IPS-18a (cell line): ENCODE data around the gene TOM1L2.

Source experiments
- H3K27ac ChIP-seq: one replicate; pipeline ENCODE4 v1.5.1; 2013; ENCODE audit warnings: low read length
- H3K27me3 ChIP-seq: one replicate; pipeline ENCODE4 v1.6.1; 2013; ENCODE audit warnings: mild to moderate bottlenecking, low read length; ENCODE audit not compliant: control insufficient read depth, insufficient read depth
- H3K36me3 ChIP-seq: one replicate; pipeline ENCODE4 v1.6.1; 2013; ENCODE audit warnings: low read depth, low read length; ENCODE audit not compliant: control insufficient read depth
- H3K4me1 ChIP-seq: one replicate; pipeline ENCODE4 v1.6.1; 2013; ENCODE audit warnings: low read depth, low read length; ENCODE audit not compliant: control insufficient read depth
- H3K4me3 ChIP-seq: one replicate; pipeline ENCODE4 v1.5.1; 2013; ENCODE audit warnings: low read length
- H3K9ac ChIP-seq: one replicate; pipeline ENCODE4 v1.6.1; 2013; ENCODE audit warnings: mild to moderate bottlenecking, low read length, moderate library complexity
- H3K9me3 ChIP-seq: one replicate; pipeline ENCODE4 v1.6.1; 2013; ENCODE audit warnings: low read depth, low read length; ENCODE audit not compliant: control insufficient read depth

TOM1L2 gene

GRCh38 chr17:17982801-17983200 is 10.6 kb upstream of the TOM1L2 start:
- no peaks in the 10 kb centered on the region for H3K4me1 ChIP-seq
- no peaks in the 10 kb centered on the region for H3K36me3 ChIP-seq
- no peaks in the 10 kb centered on the region for H3K27me3 ChIP-seq
- H3K9me3 ChIP-seq, result no peaks in the 10 kb centered on the region
- H3K27ac ChIP-seq, result no peak overlapping the region
- no peak overlapping the region for H3K9ac ChIP-seq
- H3K4me3 ChIP-seq, result no peak overlapping the region

- Histone ChIP-seq H3K4me3 (no peak overlapping the region), H3K4me1 (no peaks in the 10 kb centered on the region), H3K9me3 (no peaks in the 10 kb centered on the region), H3K27me3 (no peaks in the 10 kb centered on the region), H3K36me3 (no peaks in the 10 kb centered on the region), H3K27ac (no peak overlapping the region), H3K9ac (no peak overlapping the region)
These were observed 9.1 kb upstream of the TOM1L2 start for GRCh38 chr17:17981330-17981729.

- H3K9ac ChIP-seq, result no peak overlapping the region
- H3K9me3 ChIP-seq, result no peaks in the 10 kb centered on the region
- H3K36me3 ChIP-seq, result no peaks in the 10 kb centered on the region
- H3K27ac ChIP-seq, result no peak overlapping the region
- no peaks in the 10 kb centered on the region for H3K4me1 ChIP-seq
- H3K27me3 ChIP-seq, result no peaks in the 10 kb centered on the region
- H3K4me3 ChIP-seq, result no peak overlapping the region
These were observed 7.6 kb upstream of the TOM1L2 start for GRCh38 chr17:17979778-17980177.

- H3K9ac ChIP-seq, result no peak overlapping the region
- H3K9me3 ChIP-seq, result no peaks in the 10 kb centered on the region
- no peaks in the 10 kb centered on the region for H3K27me3 ChIP-seq
- no peak overlapping the region for H3K27ac ChIP-seq
- H3K4me1 ChIP-seq, result no peaks in the 10 kb centered on the region
- H3K36me3 ChIP-seq, result no peaks in the 10 kb centered on the region
- no peak overlapping the region for H3K4me3 ChIP-seq
These were observed 6.6 kb upstream of the TOM1L2 start for GRCh38 chr17:17978481-17979424.

GRCh38 chr17:17976931-17977570 is 4.9 kb upstream of the TOM1L2 start:
- H3K4me1 ChIP-seq, result peaks cover 4% of the 10 kb centered on the region
- no peak overlapping the region for H3K27ac ChIP-seq
- H3K4me3 ChIP-seq, result no peak overlapping the region
- no peaks in the 10 kb centered on the region for H3K9me3 ChIP-seq
- no peaks in the 10 kb centered on the region for H3K27me3 ChIP-seq
- H3K9ac ChIP-seq, result no peak overlapping the region
- no peaks in the 10 kb centered on the region for H3K36me3 ChIP-seq

GRCh38 chr17:17975436-17975835 is 3.2 kb upstream of the TOM1L2 start:
- Histone ChIP-seq H3K27ac (no peak overlapping the region), H3K36me3 (no peaks in the 10 kb centered on the region), H3K9me3 (no peaks in the 10 kb centered on the region), H3K4me3 (no peak overlapping the region), H3K27me3 (peaks cover 6% of the 10 kb centered on the region), H3K9ac (no peak overlapping the region), H3K4me1 (peaks cover 7% of the 10 kb centered on the region)

GRCh38 chr17:17972952-17973254 is 703 bp upstream of the TOM1L2 start:
- Histone ChIP-seq H3K27ac (no peak overlapping the region), H3K4me3 (peak overlapping the region; percentile 71), H3K36me3 (no peaks in the 10 kb centered on the region), H3K9me3 (no peaks in the 10 kb centered on the region), H3K4me1 (peaks cover 7% of the 10 kb centered on the region), H3K27me3 (peaks cover 6% of the 10 kb centered on the region), H3K9ac (peak overlapping the region; percentile 30)

- H3K4me3 ChIP-seq, result peak overlapping the region; percentile 67
- peaks cover 6% of the 10 kb centered on the region for H3K27me3 ChIP-seq
- no peaks in the 10 kb centered on the region for H3K36me3 ChIP-seq
- H3K9ac ChIP-seq, result no peak overlapping the region
- peaks cover 7% of the 10 kb centered on the region for H3K4me1 ChIP-seq
- no peak overlapping the region for H3K27ac ChIP-seq
- H3K9me3 ChIP-seq, result no peaks in the 10 kb centered on the region
These were observed 622 bp downstream of the TOM1L2 start for GRCh38 chr17:17971431-17972125.

- Histone ChIP-seq H3K9me3 (no peaks in the 10 kb centered on the region), H3K9ac (no peak overlapping the region), H3K27me3 (peaks cover 6% of the 10 kb centered on the region), H3K4me3 (no peak overlapping the region), H3K4me1 (peaks cover 7% of the 10 kb centered on the region), H3K27ac (no peak overlapping the region), H3K36me3 (no peaks in the 10 kb centered on the region)
These were observed 1.3 kb downstream of the TOM1L2 start for GRCh38 chr17:17970699-17971430.

- Histone ChIP-seq H3K9me3 (no peaks in the 10 kb centered on the region), H3K9ac (no peak overlapping the region), H3K27me3 (peaks cover 5% of the 10 kb centered on the region), H3K4me3 (no peak overlapping the region), H3K4me1 (no peaks in the 10 kb centered on the region), H3K36me3 (no peaks in the 10 kb centered on the region), H3K27ac (no peak overlapping the region)
These were observed 5.8 kb downstream of the TOM1L2 start for GRCh38 chr17:17966399-17966798.

GRCh38 chr17:17965152-17965721 is 7.0 kb downstream of the TOM1L2 start:
- no peaks in the 10 kb centered on the region for H3K9me3 ChIP-seq
- no peaks in the 10 kb centered on the region for H3K36me3 ChIP-seq
- H3K27ac ChIP-seq, result no peak overlapping the region
- no peaks in the 10 kb centered on the region for H3K4me1 ChIP-seq
- no peak overlapping the region for H3K9ac ChIP-seq
- no peaks in the 10 kb centered on the region for H3K27me3 ChIP-seq
- H3K4me3 ChIP-seq, result no peak overlapping the region
